NT2/D1 (cell line): Measurements from ENCODE around the gene VSNL1.

Experiments used
- SUZ12 ChIP-seq: IDR thresholded peaks from 2 replicates; pipeline ENCODE4 v1.6.1; 2011; ENCODE audit not compliant: insufficient read length, insufficient read depth; ENCODE audit errors: extremely low read depth
- YY1 ChIP-seq: IDR thresholded peaks from 2 replicates; pipeline ENCODE4 v1.6.1; 2011; ENCODE audit not compliant: insufficient read length, insufficient read depth
- ZNF274 ChIP-seq: IDR thresholded peaks from 2 replicates; pipeline ENCODE4 v1.6.1; 2011; ENCODE audit warnings: mild to moderate bottlenecking, low read depth, low read length

DNA sequence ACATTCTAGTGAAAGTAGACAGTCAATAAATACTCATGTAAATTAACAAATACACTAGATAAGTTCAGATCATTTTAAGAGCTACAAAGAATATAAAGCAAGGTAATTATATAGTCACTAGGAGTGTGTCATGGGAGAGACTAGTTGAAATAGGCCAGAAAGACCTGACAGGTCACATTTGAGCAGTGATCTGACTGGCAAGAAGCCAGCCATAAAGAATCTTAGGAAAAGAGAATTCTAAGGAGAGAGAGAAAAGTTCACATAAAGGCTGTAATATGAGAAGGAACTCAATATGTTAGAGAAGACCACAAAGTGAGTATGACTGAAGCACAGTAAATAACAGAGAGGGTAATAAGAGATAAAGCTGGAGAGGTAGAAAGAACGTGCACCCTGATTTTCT is 31.2 kb downstream of the VSNL1 start:
- TF ChIP-seq YY1 (no peak), SUZ12 (no peak), ZNF274 (no peak)
